HG02759 (cell line): ENCODE data around the gene ZBED3.

Experiments used
- ATAC-seq: cut with Tn5 transposase; IDR thresholded peaks from one replicate; pipeline ENCODE4 v1.9.1; 2021; ENCODE audit warnings: mild to moderate bottlenecking, moderate library complexity; ENCODE audit not compliant: unreplicated experiment

Gene ZBED3

DNA sequence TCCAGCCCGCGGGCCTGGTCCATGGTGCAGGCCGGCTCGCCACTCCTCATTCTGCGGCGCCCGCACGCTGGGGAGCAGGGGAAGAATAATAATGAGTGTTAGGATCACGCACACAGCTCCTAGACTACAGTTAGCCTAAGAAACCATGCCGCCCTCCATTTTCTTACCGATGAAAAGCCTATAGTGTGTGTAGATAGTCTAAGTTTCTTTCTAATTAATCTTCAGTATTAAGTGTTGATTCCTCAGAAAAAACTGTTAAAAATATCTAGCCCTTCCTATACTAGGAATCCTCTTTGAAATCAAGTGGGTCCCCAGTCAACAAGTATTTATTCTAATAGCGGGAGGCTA is 9.3 kb downstream of the ZBED3 start:
- ATAC-seq = no peak

DNA sequence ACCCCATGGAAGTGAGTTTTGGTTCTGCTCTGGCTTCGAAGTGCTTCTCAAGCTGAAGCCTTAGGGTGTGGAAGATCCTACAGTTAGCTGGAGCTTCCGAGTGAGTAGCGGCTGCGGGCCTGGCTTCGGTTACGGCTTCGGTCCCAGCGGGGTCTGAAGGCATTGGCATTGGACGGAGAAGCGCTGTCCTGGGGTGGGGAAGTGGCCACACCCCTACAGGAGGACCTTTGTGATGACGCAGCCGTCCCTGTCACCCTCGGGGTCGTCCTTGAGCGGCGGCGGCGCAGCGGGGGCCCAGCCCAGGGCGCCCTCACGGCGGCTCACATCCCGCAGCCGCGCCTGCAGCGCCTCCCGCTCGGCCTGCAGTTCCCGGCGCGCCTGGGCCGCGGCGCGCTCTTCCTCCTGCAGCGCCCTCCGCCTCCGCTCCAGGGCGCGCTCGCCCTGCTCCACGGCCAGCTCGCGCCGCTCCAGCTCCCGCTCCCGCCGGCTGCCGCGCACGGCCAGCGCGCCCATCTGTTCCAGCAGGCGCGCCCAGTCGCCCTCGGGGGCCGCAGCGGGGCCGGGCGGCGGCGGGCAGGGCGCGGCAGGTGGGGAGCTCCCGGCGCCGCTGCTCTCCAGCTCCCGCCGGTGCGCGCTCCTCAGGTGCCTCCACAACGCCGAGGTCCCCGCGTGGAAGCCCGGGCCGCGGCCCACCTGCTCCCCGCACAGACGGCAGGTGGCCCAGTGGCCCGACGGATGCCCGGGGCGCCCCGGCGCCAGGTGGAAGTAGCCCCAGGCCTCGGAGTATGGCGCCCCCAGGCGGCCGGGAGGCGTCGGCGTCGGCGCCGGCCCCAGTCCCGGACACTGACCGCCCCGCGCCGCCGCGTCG is 9.9 kb downstream of the ZBED3 start:
- ATAC-seq = peak; percentile 95

DNA sequence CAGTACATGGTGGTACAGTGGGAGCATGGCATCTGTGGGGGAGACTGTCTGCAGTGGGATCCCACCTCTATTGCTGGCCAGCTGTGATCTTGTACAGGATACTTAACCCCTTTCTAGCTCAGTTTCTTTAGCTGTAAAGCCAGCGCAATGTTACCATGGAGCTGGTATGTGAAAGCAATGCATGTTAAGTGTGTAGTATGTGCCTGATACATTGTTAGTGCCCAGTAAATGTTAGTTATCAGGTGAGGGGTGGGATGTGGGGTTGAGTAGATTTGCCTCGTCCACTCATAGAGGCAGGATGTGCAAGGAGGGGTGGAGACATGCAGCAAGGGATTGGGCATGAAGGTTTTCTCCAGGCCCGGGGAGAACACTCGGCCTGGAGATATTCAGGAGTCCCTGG is 12.3 kb downstream of the ZBED3 start:
- ATAC-seq = no peak

DNA sequence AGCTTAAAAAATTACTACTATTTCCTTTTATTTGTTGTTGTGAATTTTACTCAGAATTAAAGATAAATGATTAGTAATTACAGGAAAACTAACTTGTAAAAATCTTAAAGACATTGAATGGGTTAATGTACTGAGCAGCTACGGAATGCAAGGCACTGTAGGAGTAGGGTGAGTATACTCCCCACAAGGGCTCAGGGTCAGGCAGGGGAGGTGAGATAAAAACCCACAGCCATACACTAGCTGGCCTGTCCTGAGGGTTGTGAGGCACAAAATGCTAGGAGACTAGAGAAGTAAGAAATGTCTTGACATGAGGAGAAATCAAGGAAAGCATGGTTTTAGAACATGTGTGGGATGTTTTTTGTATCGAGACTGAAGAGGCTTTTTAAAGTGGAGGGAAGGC is 13.4 kb downstream of the ZBED3 start:
- ATAC-seq = no peak

DNA sequence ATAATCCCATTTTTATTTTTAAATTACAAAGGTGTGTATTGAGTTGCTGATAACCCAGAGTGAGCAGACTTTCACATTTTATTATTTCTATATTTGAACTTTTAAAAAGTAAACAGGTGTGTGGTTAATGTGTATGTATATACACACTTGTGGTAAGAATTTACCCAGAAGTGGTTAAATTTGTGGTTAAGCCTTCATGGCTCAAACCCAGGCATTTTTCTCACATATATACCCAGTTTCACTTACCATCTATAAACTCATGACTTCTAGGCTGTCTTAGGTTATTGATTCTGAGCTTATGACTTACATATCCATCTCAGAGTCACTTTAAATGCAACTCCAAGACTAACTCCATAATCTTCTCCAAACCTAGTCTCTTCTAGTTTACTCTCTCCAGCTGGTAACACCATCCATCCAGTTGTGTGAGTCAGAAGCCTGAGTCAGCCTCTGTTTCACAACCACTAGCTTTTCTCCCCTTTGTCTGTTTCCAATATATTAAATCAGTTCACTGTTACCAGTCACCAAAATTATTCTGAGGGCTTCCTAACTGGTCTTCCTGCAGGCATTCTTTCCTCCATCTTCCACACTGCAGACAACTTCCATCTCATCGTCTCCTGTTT is 20.2 kb downstream of the ZBED3 start:
- ATAC-seq = peak; percentile 72

DNA sequence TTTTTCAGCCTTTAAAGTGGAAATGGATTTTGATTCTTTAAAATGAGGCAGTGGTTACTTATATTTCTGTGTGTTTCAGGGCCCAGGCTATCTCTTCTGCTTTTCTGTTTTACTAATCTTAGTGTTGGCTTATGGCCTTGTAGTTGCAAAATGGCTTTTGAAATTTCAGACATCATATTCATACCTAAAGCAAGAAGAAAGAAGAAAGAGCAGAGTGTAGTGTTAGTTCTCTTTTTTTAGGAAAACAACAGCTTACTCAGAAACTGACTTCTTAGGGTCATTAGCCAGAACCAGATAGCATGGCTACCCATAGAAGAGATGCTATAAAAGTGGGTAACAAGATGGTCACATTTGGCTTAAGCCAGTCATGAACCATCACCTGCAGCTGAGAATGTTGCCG is 20.9 kb downstream of the ZBED3 start:
- ATAC-seq = peak; percentile 24

DNA sequence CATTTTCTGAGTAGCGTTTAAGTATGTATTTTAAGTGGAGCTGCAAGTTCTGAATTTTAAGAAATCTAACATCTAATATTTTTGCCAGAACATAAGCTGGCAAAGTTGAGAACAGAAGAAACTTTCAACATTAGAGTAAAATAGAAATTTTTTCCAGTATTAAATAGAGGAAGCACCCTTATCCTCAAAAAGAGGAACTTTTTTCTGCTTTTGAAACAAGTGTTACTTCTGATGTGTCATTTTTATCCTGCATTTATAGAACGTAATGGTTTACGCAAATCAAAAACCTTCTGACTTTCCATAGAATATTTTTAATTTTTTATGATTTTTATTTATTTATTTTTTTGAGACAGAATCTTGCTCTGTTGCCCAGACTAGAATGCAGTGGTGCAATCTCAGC is 21.8 kb downstream of the ZBED3 start:
- ATAC-seq = no peak

DNA sequence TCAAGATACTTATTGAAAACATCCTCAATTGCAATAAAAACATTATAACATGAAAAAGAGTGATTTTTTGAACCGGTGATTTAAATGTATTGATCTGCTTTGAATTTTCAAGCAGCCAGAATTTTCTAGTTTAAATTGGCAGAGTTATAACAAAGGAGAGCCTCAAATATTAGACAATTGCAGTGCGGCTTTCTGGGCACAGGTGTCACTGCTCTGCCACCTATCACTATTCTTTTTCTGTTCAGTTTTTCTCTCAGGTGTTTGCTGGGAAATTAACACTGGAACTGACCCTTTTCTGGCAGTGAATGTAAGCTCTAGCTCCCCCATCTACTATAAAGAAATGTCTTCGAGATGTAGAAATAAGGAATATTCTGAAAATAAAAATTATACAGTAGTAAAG is 23.0 kb downstream of the ZBED3 start:
- no peak for ATAC-seq

DNA sequence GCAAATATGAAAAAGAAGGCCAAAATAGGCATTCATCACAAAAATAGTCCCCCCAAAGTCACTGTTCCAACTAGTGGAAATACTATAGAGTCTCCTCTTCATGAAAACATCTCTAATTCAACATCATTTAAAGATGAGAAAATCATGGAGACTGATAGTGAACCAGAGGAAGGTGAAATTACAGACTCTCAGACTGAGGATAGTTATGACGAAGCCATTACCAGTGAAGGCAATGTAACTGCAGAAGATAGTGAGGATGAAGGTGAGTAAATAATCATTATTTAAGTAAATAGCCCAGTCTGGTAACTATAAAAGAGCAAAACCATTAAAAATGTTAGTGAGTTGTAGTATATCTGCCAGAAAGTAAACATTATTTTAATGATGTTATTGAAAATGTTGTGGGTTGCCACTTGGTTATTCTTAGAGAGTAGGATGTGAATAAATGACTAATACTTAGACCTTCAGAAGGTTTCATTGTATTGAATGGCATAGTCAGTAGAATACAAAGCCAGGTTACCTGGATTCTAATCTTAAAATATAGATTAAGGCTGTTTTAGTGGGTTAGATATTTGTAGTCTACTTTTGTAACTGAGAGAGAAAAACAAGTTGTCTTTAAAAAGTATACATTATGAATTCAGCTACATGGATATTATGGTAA is 40.5 kb downstream of the ZBED3 start:
- no peak for ATAC-seq

DNA sequence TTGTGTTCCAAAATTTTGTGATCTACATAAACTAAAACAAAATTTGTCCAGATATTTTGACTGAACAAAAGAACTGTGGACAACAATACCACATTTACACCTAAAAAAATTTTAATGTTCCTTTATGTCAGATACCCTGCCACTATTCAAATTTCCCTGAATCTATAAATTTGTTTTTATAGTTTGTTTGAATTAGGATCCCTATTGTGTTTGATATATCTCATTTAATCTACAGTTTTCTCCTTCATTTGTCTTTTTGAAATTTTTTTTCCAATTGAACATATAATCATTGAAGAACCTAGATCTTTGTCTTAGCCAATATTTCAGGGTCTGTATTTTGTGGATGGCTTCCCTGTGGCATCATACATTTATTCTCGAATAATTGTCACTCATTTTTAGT is 51.1 kb downstream of the ZBED3 start:
- ATAC-seq = no peak

DNA sequence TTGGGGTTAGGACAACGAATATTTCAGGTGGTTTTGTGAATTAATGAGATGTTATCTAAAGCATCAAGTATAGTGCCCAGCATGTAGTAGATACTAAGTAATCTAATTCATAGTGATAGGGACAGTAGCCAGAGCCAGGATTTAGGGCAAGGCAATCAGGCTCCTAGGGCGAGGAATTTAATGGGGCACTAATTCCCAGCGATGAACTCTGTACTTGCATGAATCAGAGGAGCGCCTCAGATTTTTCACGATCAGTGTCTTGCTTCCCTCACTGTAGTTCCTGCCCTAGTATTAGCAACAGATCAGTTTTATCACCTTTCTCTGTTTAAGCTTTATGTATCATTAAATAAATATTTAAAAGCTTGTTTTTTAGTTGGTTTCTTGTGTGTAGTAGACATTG is 53.7 kb downstream of the ZBED3 start:
- no peak for ATAC-seq

DNA sequence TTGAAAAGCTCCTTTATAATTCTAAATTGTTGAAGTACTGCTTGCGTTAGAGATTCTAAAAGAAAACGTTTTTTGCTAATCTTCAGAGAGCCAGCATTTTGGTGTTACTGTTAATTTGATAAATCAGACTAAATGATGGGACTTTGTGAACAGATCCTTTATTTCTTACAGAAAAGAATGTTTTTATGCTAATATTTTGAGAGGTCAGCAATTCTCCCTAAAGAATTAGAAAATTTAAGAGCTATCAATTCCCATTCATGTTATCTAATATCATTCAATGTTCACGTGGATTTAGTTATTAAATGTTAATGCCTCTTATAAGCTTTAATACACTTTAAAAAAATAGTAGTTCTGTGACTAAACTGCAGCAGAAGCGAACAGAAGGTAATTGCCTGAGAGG is 54.5 kb downstream of the ZBED3 start:
- ATAC-seq = no peak

DNA sequence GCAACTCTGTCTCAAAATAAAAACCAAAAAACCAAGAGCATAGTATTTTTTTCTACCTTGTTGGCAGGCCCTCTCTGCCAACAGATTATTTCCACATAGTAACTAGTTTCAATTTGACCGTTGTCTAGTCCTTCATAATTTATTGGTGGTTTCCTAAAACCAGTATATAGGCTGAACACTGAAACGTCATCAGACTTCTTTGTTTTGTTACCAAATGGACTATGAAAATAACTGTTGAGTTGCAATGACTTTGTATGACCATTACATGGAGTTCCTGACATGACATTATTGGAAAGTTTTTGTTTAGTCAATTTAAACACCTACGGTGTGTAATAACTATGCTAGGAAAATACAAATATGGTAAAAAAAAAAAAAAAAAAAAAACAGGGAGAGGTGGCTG is 55.2 kb downstream of the ZBED3 start:
- ATAC-seq = no peak

DNA sequence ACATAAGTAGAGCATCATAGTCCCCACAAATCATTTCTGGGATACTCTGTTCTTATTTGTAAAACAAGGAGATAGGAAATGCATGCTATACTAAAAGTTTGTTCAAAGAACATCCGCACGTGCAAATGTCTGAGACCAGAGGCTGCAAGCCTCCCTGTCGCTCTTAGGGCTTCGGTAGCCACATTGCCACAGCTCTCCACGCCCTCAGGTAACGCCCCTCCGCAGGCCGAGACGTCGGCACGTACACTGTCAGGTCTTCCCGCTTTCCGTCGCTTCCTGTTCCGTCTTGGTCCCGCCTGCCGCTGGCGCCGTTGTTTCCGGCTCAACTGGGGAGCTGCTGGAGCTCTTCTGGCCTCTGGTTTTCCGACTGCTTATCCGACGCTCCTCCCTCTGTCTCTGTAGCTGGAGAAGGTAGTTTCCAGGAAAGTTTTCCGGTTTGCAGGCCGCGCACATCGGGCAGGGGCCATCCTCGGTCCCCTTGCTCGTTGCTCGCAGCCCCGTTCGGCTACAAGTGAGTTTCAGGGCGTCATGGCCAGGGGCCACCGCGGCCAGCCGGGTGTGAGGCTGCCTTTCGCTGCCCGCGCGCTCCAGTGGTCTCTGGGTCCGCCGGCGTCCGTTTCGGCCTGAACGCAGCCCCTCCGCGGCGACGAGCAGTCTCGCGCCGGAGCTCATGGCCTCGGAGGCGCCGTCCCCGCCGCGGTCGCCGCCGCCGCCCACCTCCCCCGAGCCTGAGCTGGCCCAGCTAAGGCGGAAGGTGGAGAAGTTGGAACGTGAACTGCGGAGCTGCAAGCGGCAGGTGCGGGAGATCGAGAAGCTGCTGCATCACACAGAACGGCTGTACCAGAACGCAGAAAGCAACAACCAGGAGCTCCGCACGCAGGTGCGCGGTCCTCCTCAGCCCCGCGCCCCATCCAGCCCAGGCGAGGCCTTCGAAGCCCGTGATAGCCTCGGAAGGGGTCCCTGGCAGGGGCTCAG is 56.7 kb downstream of the ZBED3 start, which contains the start of gene AGGF1:
TSS of gene AGGF1 (plus strand) at position 308 of the 975 bp plus-strand sequence. CDS start at position 671, 363 bp downstream.
- peak; percentile 100 for ATAC-seq

DNA sequence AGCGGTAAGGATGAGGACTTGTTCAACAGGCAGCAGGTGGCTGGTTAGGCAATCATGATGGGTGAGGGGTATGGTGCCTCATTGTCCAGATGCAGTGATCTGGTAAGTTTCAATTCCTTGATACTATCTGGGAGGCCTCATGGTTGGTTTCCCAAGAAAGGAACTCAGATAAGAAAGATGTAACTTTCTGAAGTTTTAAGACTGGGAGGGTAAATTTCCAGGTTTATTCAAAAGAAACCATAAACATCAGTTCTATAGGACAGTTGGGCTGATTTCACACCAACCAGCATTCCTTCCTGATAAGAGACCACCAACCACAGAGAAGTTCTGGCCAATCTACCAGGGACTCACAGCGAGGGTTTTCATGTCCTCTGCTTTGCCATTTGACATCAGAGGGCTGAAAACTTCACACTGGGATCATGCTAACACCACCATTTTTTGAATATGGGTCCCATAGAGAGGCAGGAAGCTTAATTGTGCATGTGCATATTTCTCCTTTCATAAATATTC is 57.7 kb downstream of the ZBED3 start:
- ATAC-seq = no peak

DNA sequence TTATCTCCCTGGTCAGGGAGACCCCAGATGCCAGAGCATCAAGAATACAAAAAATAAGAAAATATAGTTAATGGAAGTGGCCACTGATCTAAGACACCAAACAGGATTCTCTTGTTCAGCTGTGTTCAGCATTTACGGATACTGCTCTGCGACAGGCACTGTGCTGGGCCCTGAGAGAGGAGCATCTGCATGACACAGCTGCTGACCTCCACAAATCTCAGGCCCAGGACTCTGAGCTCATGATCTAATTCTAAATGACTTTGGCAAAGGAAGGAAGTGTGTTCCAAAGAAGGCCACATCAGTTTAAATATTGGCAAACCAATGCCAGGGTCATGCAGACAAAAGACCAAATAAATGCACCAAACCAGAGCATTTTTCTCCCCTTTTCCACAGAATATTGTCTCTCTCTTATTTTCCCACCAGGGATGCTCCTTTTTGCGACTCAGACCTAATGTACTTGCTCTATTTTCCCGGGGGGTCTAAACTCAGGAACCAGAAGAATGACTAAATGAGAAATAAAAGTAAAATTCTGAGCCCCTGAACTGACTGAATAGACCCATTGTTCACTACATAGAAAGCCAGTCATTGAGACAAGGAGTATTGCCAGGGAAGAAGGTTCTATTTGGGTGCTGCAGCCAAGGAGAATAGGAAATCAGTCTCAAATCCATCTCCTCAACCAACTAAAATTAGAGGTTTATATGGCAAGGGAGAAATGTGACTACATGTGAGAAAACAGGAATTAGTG is 58.3 kb downstream of the ZBED3 start:
- ATAC-seq = no peak

DNA sequence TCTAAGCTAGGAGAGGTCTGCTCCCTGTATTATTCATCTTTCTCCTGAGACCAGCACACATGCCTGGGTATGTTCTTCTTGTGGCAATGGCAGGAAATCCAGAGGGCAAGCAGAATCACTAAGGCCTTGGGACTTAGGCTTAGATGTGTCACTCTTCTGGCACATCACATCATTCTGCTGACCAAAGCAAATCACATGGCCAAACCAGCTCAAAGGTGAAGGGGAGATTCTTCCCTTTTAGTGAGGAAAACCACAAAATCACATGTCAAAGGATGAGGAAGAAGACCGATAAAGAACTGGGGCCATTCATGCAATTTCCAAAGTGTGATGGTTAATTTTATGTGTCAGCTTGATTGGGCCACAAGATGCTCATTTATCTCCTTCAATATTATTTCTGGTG is 62.6 kb downstream of the ZBED3 start:
- no peak for ATAC-seq

DNA sequence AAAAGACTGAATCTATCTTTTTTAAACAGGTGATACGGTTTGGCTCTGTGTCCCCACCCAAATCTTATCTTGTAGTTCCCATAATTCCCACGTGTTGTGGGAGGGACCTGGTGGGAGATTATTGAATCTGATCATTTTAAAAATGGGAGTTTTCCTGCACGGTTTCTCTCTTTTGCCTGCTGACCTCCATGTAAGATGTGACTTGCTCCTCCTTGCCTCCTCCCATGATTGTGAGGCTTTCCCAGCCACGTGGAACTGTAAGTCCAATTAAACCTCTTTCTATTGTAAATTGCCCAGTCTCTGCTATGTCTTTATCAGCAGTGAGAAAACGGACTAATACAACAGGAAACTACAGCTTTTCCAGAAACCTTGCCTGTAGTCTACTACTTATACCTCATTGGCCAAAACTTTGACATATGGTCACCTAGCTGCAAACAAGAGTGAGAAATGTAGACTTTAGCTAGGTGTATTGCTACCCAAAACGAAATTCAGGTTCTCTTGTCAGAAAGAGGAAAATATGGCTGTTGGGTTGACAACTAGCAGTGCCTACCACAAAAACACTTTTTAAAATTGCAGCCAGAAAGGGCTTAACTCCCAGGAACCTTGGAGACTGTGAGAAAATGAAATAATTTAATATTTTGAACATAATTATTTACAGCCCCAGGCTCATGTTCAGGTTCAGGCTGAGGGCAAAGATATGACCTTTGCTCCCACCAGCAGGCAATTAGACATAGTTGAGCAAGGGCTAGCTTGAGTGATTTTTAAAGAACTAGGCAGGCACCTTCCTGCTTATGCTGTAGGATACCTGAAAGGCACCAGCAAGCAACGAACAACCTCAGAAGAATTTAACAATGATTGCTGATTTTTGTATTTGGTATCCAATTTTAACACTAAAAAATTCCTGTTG is 64.3 kb downstream of the ZBED3 start:
- ATAC-seq = no peak
